ENCODE results near the gene FOXJ1.

The FOXJ1 gene

DNA sequence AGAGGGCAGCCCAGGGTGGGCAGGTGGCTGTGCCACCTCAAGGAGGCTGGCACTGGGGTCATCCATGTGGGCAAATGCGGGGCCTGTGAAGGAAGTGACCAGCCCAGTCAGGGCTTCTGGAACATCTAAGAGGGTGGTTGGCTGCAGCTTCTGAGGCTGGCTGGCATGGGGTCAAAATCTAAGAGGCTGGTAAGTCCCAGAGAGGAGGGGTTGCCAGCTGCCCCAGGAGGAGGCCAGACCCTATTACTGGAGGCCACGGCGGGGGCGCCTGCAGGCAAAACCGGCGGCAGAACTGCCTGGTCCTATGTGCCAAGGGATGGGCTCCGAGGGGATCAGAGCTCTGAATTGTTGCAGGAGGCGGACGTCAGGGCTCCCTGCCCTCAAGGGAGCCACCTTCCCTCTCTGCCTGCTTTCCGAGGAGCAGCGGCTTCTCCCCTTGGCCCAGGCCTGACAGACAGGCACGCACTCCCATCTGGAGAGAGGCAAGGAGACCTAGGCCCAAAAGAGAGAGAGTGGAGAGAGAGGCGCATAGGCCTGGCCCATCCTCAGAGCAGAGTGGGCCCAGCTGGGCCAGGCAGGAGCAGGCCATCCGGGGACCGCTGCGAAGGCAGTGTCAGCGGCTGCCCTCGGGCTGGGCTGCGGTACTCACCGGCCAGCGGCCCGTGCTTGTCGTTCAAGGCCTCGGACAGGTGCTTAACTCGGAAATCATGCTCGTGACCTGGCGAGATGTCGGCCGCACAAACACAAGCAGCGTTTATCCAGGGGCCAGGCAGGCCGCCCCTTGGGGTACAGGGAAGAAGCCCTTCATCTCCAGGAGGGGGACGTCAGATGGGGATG is 51.1 kb downstream of the FOXJ1 start:
- no peak for DNase-seq

DNA sequence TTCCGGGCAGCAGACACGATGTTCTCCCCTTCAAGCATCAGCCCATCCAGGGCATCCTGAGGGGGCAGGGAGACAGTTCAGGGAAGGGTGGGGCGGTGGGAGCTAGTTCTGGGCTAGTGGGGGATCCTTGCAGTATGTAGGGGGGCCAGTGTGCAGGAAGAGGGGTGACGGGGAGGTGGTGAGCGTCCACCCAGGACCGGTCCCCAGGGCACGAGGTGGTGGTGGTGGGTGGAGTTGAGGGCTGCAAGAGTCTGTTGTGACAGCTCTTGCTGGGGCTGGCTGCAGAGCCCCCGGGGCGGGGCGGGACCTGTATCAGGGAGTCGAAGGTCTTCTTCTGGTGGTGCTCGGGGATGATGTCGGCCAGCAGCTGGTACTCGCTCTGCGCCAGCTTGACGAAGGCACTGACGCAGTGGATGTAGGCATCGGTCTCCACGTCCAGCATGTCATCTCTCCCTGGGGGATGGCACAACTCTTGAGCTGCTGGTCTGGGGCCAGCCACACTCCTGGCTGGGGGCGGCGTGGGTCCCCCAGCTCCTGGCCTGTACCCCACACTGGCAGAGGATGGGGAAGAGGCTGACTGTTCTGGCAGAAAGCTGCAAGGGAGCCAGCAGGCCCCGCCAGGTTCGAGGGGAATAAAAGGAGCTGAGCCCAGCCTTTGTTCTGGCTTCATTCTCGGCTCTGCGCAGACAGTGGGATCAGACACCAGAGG is 52.0 kb downstream of the FOXJ1 start:
- no peak for DNase-seq

DNA sequence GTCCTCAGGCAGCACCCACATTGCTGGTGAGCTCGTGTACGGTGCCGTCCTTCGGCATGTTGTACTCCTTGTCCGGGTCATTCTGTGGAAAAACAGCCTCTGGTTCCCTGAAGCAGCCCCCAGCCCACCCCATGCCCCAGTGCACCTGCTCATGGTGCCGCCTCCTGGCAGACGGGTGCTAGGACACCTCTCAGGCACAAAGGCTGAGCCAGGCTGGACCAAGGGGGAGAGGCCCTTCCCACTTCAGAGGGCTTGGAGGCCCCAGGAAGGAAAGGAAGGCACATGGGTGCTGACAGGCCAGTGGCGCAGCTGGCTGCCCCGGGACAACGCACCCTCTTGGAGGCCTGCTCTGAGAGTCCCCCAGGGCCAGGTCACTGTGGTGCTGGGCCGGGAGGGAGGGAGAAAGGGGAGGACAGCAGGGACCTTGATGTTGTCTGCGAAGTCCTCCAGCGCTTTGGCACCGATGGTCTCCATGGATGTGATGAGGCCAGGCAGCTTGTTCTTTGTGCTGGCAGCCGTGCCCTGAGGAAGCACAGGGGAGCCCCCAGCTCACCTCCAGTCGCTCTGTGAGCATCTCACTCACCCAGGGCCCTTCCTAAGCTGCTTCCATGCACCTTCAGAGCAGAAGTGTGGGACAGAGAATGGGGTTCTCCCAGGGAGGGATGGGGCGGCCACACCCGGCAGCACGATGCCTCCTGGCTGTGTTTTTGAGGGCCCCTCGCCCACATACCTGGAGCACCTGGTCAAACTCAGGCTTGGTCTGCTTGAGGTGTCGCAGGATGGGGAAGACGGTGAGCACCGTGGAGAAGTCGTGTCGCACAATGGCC is 52.8 kb downstream of the FOXJ1 start:
- no peak for DNase-seq

DNA sequence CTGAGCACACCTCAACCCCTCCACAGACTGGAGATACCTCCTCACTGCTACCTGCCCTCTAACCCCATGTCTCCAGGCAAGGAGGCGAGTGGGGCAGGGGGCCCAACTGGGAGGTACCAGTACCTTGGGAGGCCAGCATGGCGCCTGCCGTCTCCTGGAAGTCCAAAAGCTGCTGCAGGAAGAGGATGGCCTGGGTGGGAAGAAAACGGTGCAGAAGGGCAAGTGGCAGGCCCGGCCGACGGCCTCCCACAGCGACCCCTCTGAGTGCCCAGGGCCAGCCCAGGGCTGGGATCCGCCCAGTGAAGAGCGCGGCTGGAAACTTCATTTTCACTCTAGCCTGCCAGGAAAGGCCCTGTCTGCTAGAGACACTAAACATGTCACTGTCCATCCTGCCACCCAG is 53.5 kb downstream of the FOXJ1 start:
- no peak for DNase-seq

DNA sequence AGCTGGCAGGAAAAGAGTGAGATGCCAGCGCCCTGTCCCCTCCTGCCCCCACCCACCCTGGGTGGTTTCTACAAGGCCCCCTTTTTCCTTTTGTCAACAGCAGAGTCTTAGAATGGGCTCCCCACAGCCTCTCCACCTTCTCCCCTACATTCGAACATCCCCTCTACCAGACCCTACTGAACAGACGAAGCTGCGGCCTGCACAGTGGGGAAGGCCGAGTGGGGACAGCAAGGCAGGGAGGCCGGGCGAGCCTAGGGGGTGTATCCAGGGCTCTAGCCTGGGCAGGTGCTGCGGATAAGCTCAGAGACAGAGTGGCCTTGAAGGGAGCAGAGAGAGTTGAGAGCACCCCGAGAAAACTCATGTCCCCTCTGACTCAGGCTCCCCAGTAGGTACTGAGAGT is 54.7 kb downstream of the FOXJ1 start:
- DNase-seq, result no peak
